Bronchus fibroblast of lung (primary cell): ENCODE measurements around the gene C10orf90. TPM values are rescaled to one million over a fixed set of nuclear protein-coding genes. Genes with fewer than 3 reads are reported as not detected.

Experiments
- total RNA-seq: library from RNA; depleted of rRNA; stranded (reverse); fragments of >200 nt; gene quantifications from 2 replicates; pipeline ENCODE4 v1.2.3, GENCODE V29; 2015

The C10orf90 gene
- 0.15 and 0.17 TPM in 2 replicates for total RNA-seq

DNA sequence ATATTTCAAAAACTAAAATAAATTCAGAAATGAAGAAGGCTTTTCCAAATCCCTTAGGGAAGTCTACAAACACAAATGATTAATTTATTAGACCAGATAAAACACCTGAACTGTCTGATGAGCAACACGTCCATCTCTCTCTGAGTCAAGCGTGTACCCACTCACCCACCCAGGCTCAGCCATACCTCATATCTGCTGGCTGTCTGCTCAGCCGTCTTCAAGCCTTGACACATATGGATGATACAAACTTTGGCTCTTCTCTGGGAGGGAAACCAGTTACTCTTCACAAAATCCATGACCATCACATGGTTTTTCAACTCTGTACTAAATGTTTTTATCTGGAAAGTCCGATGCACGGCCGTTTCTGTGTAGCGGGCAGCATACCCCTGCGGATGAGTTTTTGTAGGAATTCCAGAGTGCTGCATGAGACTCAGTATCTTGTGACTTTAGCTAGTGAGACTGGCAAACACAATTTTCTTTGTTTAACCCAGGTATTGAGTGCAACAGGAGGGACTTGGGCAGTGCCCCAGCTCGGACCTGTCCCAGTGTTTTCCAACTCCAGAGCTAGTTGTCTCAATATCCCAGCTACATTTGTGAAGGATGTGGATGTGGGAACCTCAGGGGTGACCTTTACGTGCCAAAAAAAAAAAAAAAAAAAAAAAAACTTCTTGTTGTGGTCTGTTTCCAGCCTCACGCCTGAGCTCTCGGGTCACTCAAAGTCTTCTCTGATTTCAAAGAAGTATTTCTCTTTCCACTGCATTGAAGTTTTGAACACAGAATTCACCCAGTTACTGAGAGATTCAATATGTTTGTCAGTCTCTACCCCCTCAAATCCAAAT lies at the start of gene C10orf90:
Gene C10orf90, minus strand, starts transcription at position 638 of the 839 bp plus-strand sequence. Its CDS starts 213 bp downstream, at position 425.

DNA sequence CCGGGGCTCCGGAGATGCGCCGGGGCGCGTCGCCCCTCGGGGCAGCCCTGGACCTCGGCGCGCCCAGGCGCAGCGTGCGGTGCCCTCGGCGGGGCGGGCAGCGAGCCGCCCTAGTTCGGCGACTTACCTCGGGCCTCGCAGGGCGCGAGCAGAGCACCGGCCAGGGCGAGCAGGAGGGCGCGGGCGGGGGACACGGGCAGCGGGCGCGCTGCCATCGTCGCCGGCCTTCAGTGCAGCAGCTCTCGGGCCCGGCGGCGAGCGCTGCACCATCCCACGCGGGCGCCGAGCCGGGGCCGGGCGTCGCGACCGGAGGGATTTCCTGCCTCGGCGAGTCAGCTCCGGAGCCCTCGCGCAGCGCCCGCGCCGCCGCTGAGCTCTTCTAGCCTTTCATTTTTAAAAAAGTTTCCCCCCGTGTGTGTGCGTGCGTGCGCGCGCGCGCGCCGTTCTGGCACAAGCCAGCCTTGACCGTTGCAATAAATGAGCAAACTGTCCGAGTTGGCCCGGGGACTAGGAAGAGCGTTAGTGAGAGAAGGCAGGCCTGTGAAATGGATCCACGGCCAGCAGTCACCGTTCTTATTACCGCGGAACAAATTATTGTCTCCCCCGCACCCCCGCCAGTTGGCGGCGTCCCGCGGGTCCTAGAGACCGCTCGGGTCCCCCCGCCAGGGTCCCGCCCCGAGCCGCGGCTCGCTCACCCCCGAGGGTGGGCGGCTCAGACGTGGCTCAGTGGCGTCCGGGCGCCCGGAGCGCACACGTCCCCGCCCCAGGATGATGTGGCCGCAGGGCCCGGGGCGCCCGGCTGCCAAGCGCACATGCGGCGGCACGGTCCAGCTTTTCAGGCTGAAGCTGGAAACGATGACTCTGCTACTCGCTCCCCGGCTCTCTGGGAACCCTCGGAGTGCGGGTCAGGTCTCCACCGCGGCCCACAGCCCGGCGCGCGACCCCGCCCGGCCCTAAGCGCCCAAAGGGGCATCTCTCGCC lies 282.3 kb downstream of the C10orf90 start, which contains the start of gene ADAM12:
Gene ADAM12, minus strand, starts transcription at position 547 of the 981 bp plus-strand sequence. Its CDS starts 332 bp downstream, at position 215.

Other genes starting within 250 kb of the C10orf90 start
- 21.0 and 21.7 TPM in 2 replicates for gene DOCK1, start 234.7 kb upstream of the C10orf90 start, total RNA-seq